ENCODE results near the gene TSHZ2. TPM values are rescaled to one million over a fixed set of nuclear protein-coding genes. Genes with fewer than 3 reads are reported as not detected.

Gene TSHZ2
- total RNA-seq, 4 donors from 2014 or later, result 1.0 to 3.5 (median 2.8) TPM

- H3K36me3 ChIP-seq, result no peaks in the 10 kb centered on the region
- no peak overlapping the region for H3K27ac ChIP-seq
- TF ChIP-seq POLR2A (IDR thresholded peaks at IDR 0.05) (no peak), CTCF (IDR thresholded peaks at IDR 0.05 in 4 of 5, conservative IDR thresholded peaks at IDR 0.05 in 1 of 5) (no peak)
- ATAC-seq, result no peak
- intact Hi-C loops (cut with DNase I; ENCODE audit: low total_unique reads), result no loop called here
- H3K4me1 ChIP-seq, result no peaks in the 10 kb centered on the region
- no peak overlapping the region for H3K4me3 ChIP-seq
- in situ Hi-C loops (cut with MboI; ENCODE audit: low sequenced_read_pairs in 4 of 4), result no loop called here
- no peaks in the 10 kb centered on the region for H3K27me3 ChIP-seq
- no peak for DNase-seq
- H3K9me3 ChIP-seq, result no peaks in the 10 kb centered on the region
Observed at GRCh38 chr20:53104884-53105283, 132.7 kb downstream of the TSHZ2 start.

- in situ Hi-C loops (cut with MboI; ENCODE audit: low sequenced_read_pairs in 4 of 4), result no loop called here
- ATAC-seq, result no peak
- TF ChIP-seq POLR2A (IDR thresholded peaks at IDR 0.05) (no peak), CTCF (IDR thresholded peaks at IDR 0.05 in 4 of 5, conservative IDR thresholded peaks at IDR 0.05 in 1 of 5) (no peak)
- no peak for DNase-seq
- intact Hi-C loops (cut with DNase I; ENCODE audit: low total_unique reads), result no loop called here
- Histone ChIP-seq H3K27me3 (no peaks in the 10 kb centered on the region), H3K4me3 (no peak overlapping the region), H3K36me3 (no peaks in the 10 kb centered on the region), H3K27ac (no peak overlapping the region), H3K9me3 (no peaks in the 10 kb centered on the region), H3K4me1 (no peaks in the 10 kb centered on the region)
Observed at GRCh38 chr20:53116733-53117132, 144.6 kb downstream of the TSHZ2 start.

- no peak for DNase-seq
- no peaks in the 10 kb centered on the region for H3K36me3 ChIP-seq
- TF ChIP-seq CTCF (IDR thresholded peaks at IDR 0.05 in 4 of 5, conservative IDR thresholded peaks at IDR 0.05 in 1 of 5), result no peak
- no peak for TF ChIP-seq POLR2A (IDR thresholded peaks at IDR 0.05)
- H3K9me3 ChIP-seq, result no peaks in the 10 kb centered on the region
- in situ Hi-C loops (cut with MboI; ENCODE audit: low sequenced_read_pairs in 4 of 4), result no loop called here
- no peak overlapping the region for H3K4me3 ChIP-seq
- H3K4me1 ChIP-seq, result no peaks in the 10 kb centered on the region
- H3K27ac ChIP-seq, result no peak overlapping the region
- no peaks in the 10 kb centered on the region for H3K27me3 ChIP-seq
- ATAC-seq, result no peak
- intact Hi-C loops (cut with DNase I; ENCODE audit: low total_unique reads), result no loop called here
Observed at GRCh38 chr20:53122853-53123252, 150.7 kb downstream of the TSHZ2 start.

- peak; percentile 26 to 72 for DNase-seq
- H3K36me3 ChIP-seq, result no peaks in the 10 kb centered on the region
- H3K4me1 ChIP-seq, result no peaks in the 10 kb centered on the region
- no peak overlapping the region for H3K27ac ChIP-seq
- H3K4me3 ChIP-seq, result no peak overlapping the region
- intact Hi-C loops (cut with DNase I; ENCODE audit: low total_unique reads) (no loop called here), in situ Hi-C loops (cut with MboI; ENCODE audit: low sequenced_read_pairs in 4 of 4) (no loop called here)
- H3K9me3 ChIP-seq, result no peaks in the 10 kb centered on the region
- ATAC-seq, result peak; percentile 80 to 85
- TF ChIP-seq POLR2A (IDR thresholded peaks at IDR 0.05), result no peak
- no peak for TF ChIP-seq CTCF (IDR thresholded peaks at IDR 0.05 in 4 of 5, conservative IDR thresholded peaks at IDR 0.05 in 1 of 5)
- no peaks in the 10 kb centered on the region for H3K27me3 ChIP-seq
Observed at GRCh38 chr20:53124075-53124551, 152.0 kb downstream of the TSHZ2 start.

- H3K27me3 ChIP-seq, result no peaks in the 10 kb centered on the region
- H3K4me3 ChIP-seq, result no peak overlapping the region
- in situ Hi-C loops (cut with MboI; ENCODE audit: low sequenced_read_pairs in 4 of 4), result no loop called here
- no peak overlapping the region for H3K27ac ChIP-seq
- no peaks in the 10 kb centered on the region for H3K4me1 ChIP-seq
- no peaks in the 10 kb centered on the region for H3K36me3 ChIP-seq
- TF ChIP-seq CTCF (IDR thresholded peaks at IDR 0.05 in 4 of 5, conservative IDR thresholded peaks at IDR 0.05 in 1 of 5) (no peak), POLR2A (IDR thresholded peaks at IDR 0.05) (no peak)
- intact Hi-C loops (cut with DNase I; ENCODE audit: low total_unique reads), result no loop called here
- no peaks in the 10 kb centered on the region for H3K9me3 ChIP-seq
- no peak for ATAC-seq
- DNase-seq, result no peak
Observed at GRCh38 chr20:53124803-53125202, 152.6 kb downstream of the TSHZ2 start.
